ENCODE data around the gene JMY. TPM values are rescaled to one million over a fixed set of nuclear protein-coding genes. Genes with fewer than 3 reads are reported as not detected.

The JMY gene
- total RNA-seq = 8.3 and 35.5 TPM in 2 replicates

- DNase-seq (ENCODE audit: low read depth) = peak; percentile 53
These were observed at the start of gene JMY for GRCh38 chr5:79235634-79236361. Gene JMY, plus strand, starts transcription at chr5:79236131. Its CDS starts 520 bp downstream, at chr5:79236651.

- DNase-seq (ENCODE audit: low read depth) = no peak
These were observed 49.5 kb upstream of the JMY start for GRCh38 chr5:79186455-79186854.

- no peak for DNase-seq (ENCODE audit: low read depth)
These were observed 46.3 kb upstream of the JMY start for GRCh38 chr5:79189439-79190234.

GRCh38 chr5:79190235-79190529, 45.7 kb upstream of the JMY start:
- no peak for DNase-seq (ENCODE audit: low read depth)

GRCh38 chr5:79191457-79191856, 44.5 kb upstream of the JMY start:
- no peak for DNase-seq (ENCODE audit: low read depth)

GRCh38 chr5:79193643-79194042, 42.3 kb upstream of the JMY start:
- DNase-seq (ENCODE audit: low read depth) = peak; percentile 85

- no peak for DNase-seq (ENCODE audit: low read depth)
These were observed 35.3 kb upstream of the JMY start for GRCh38 chr5:79200573-79201183.

GRCh38 chr5:79201206-79201605, 34.7 kb upstream of the JMY start:
- no peak for DNase-seq (ENCODE audit: low read depth)

GRCh38 chr5:79202076-79202475, 33.9 kb upstream of the JMY start:
- peak; percentile 97 for DNase-seq (ENCODE audit: low read depth)

- DNase-seq (ENCODE audit: low read depth) = no peak
These were observed 30.0 kb upstream of the JMY start for GRCh38 chr5:79205965-79206364.

GRCh38 chr5:79206541-79206940, 29.4 kb upstream of the JMY start:
- no peak for DNase-seq (ENCODE audit: low read depth)

- DNase-seq (ENCODE audit: low read depth) = no peak
These were observed 26.4 kb upstream of the JMY start for GRCh38 chr5:79209505-79209904.

GRCh38 chr5:79224286-79224984, 11.5 kb upstream of the JMY start:
- DNase-seq (ENCODE audit: low read depth) = no peak

- no peak for DNase-seq (ENCODE audit: low read depth)
These were observed 10.9 kb upstream of the JMY start for GRCh38 chr5:79225026-79225425.

- DNase-seq (ENCODE audit: low read depth) = no peak
These were observed 10.5 kb upstream of the JMY start for GRCh38 chr5:79225441-79225840.

GRCh38 chr5:79227484-79228025, 8.4 kb upstream of the JMY start:
- no peak for DNase-seq (ENCODE audit: low read depth)

- DNase-seq (ENCODE audit: low read depth) = no peak
These were observed 6.4 kb upstream of the JMY start for GRCh38 chr5:79229357-79230174.

GRCh38 chr5:79235261-79235633, 684 bp upstream of the JMY start:
- peak; percentile 65 for DNase-seq (ENCODE audit: low read depth)

- no peak for DNase-seq (ENCODE audit: low read depth)
These were observed 535 bp downstream of the JMY start for GRCh38 chr5:79236362-79236969.

GRCh38 chr5:79236970-79237739, 1.2 kb downstream of the JMY start:
- peak; percentile 44 for DNase-seq (ENCODE audit: low read depth)
